Daoy (cell line): ENCODE data around the gene SSH3. TPM values are rescaled to one million over a fixed set of nuclear protein-coding genes. Genes with fewer than 3 reads are reported as not detected.

Source experiments
- DNase-seq: peaks from one replicate; pipeline ENCODE4 v3.0.0-alpha.2; 2015; ENCODE audit warnings: low read depth
- total RNA-seq: library from RNA; depleted of rRNA; stranded (reverse); fragments of >200 nt; shearing (Covaris generic); gene quantifications from 2 replicates; pipeline ENCODE4 v1.2.3, GENCODE V29; 2014

Gene SSH3
- total RNA-seq, 1 experiment from 2014 or later = 2.9 TPM

DNA sequence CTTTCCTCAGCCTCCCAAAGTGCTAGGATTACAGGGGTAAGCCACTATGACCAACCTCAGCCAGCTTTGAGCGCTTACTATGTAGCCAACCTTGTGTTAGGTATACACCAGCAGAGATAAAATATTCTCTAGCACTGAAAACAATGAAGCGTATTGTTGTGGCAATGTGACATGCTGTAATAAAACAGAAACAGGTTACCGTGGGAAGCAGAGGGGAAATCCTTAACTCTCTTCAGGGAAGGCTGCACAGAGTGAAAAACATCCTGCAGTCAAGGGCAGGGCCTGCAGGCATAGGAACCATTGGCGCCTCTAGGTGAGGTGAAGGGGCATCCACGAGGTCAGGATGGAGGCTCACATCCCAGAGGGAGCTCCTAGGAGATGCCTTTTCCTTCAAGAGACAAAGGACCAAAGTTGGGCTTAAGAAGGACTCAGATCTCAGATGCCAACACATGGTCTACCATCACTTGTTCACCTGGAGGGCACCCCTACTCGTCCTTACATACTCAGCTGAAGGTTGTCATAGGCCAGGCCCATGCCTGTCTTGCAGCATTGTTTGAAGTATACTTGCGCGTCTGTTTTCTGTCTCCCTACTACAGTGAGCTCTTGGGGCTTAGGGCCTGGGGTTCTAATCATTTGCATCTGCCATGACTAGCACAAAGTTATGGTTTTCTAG, 42.1 kb downstream of the SSH3 start:
- no peak for DNase-seq

DNA sequence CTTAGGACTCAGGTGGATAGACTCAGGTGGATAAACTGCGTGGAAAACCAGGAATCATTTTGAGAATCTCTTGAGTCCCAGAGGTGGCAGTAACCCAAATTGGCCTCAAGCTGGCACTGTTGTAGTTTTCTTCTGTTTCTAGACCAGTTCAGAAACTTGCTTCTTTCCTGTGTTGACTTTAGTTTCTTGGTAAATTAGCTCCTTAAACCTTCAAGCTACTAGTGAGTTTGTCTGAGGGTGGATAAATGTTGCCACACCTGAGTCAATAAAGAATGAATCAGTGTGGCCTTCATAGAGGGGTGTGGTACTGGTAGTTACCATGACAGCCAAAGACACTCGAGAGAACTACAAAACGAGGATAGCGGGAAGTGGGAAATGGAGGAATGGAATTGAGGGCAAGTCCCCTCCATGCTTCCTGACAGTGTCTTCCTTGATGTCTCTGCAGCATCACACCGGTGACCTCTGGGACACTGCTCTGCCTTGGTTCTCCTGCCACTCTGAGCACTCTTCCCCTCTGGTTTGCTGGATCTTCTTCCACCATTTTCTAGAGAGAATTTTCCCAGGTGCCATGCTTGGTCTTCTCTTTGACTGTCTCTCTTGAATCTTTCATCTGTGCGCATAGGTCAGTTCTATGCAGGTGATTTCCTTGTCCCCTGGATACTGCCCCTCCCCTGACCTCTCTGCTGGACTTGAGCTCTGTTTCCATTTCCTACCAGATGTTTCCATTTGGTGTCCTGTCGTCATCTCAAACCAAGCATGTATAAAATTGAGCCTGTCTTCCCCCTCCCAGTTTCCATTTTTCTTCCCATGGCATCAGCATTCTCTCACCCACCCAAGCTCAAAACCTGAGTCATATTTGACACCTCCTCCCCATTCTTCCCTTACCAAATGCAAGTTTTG, 42.8 kb downstream of the SSH3 start:
- DNase-seq = peak; percentile 58

- DNase-seq = peak; percentile 34
Measured at GRCh38 chr11:67347964-67348749, 44.8 kb downstream of the SSH3 start.

DNA sequence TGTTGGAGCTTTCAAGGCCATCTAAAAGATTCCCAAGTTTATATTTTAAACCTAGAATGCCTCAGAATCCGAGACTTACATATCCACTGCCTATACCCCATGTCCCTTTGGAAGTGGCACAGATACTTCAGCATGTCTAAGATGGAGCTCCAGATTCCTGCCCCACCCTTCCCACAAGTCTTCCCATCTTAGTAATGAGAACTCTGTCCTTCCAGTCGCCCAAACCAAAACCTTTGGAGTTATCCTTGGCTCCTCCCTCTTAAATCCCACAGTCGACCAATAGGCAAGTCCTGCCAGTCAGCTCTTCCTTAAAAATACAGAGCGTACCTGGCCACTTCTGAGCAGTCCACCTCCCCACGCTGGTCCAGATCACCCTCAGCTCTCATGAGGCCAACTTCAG, 45.7 kb downstream of the SSH3 start:
- no peak for DNase-seq

DNA sequence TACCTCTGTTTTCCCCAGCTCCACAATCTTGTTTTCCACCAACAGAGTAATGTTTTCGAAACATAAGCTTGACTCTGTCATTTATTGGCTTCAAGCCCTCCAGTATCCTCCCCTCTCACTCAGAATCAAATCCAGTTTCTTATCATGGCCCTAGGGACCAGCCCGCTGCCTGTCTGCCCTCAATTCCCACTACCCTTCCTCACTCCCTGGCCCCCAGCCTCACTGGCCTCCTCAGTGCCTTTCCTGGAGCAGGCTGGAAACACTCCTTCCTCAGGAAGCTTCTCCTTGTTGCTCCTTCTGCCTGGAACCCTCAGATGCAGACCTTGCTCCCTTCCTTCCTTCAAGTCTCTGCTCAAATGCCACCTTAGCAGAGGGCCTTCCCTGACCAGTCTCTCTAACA, 46.1 kb downstream of the SSH3 start:
- DNase-seq = no peak

DNA sequence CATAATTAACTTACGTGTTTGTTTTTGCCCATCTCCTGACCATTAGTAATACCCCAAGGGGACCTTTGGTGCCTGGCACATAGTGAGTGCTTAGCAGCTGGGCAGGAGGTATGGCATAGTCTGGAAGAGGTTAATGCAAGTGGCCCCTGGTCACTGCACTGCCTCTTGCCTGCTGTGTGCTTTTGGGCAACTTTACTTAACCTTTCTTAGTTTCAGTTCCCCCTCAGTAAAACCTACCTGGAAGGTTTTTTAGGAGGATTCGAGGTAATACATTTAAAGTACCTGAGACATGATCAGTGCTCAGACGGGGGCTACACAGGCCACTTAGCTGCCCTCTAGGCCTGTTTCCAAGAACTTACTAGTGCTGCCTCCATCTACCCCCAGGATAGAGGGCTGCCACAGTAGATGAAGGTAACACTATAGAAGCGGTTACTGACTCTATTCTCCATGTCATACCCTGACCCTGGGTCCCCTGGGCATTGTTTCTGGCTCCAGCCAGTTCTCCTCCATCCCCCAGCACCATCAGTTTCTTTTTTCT, 46.7 kb downstream of the SSH3 start:
- DNase-seq = no peak

DNA sequence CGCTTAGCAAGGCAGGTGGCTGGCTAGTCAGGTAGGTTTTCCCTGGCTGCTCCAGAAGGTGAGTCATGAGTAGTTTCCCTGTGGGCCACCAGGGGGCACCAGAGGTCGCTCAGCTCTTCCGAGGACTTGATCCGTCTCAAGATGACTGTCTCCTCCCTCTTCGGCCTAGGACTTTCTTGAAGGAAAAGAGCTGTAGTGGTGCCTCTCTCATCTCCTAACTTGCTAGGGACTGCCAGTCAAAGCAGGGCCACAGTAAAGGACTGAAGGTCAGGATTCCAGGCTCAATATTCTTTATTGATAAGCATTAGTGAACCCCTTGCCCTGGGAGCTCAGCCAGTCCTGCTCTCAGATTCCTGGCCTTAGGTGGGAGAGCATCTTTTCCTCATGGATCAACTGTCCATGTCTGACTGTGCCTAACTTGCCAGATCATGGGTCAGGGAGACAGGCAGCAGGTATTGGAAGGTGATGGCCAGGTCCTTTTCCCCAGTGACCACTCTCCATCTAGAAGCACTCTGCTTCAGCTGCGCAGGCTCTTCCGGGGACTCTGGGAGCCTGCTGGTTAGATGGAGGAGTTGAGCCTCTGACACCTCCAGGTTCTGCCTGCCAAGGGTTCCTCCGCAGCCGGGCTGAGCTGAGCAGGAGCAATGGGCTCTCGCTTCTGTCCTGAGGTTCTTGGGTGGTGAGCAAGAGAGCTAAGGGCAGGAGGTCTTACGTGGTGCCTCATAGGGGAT, 48.1 kb downstream of the SSH3 start:
- DNase-seq = peak; percentile 80

GRCh38 chr11:67352546-67353316, 49.4 kb downstream of the SSH3 start:
- no peak for DNase-seq

DNA sequence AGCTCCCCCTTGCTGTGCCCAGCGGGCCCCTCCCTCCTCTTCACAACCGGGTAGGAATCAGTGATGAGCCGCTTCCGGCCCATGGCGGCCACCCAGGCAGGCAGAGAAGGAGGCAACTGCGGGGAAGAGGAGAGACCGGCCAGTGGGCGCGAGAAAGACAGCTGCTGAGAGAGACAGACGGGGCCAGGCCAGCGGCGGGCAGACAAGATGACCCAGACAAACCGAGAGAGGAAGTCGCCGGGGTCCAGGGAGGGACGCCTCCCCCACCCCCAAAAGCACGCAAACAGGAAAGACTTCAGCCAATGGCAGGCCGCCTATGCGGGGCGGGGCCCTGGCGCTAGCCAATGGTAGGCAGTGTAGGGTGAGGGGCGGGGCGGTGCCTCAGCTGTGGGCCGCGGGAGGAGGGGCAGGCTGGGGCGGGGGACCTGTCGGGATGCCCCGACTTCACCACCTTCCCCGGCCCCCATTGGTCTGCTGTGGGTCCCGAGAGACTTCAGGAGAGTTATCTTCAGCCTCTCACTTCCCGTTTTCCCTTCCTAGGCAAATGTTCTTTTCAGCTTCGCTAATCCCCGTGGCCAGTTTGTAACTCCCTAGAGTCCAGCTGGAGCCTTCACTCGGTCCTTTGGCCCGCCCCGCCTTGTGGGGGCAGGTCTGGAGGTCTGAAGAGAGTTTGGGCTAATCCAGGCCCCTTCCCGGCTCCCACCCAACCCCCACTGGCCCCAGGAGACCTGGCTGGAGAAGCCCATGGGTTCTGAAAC, 50.2 kb downstream of the SSH3 start, which contains the start of gene POLD4:
Gene POLD4, minus strand, starts transcription at position 230 of the 758 bp plus-strand sequence. Its CDS starts 147 bp downstream, at position 83.
- peak; percentile 98 for DNase-seq

- peak; percentile 97 for DNase-seq
Measured at GRCh38 chr11:67354075-67355022, 51.0 kb downstream of the SSH3 start.

- no peak for DNase-seq
Measured at GRCh38 chr11:67355023-67355793, 51.9 kb downstream of the SSH3 start.

DNA sequence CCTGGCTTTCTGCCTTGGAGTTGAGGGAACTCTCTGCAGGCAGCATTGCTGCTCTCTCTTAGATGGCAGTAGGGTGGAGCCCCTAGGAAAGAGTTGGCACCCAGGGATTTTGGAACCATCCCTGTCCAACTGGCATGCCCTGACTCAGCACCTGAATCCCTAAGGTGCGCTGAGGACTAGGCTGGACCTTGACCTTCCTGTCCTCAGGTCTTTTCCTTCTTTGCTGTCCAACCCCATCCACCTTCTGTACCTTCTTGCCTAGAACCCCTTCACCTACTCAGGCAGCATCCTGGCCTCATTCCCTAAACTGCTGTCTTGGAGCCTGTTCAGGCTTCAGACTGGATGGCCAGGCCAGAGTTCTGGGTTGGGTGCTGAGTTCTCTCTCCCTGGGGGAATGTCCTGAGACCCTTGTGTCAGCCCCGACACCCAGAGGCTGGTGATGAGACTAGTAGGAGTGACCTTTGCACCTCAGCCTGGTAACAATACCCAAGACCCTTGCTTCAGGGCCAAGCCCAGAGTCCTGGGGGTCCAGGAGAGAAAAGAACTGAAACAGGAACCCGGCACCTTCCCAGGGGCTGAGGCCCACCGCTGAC, 52.6 kb downstream of the SSH3 start:
- no peak for DNase-seq

DNA sequence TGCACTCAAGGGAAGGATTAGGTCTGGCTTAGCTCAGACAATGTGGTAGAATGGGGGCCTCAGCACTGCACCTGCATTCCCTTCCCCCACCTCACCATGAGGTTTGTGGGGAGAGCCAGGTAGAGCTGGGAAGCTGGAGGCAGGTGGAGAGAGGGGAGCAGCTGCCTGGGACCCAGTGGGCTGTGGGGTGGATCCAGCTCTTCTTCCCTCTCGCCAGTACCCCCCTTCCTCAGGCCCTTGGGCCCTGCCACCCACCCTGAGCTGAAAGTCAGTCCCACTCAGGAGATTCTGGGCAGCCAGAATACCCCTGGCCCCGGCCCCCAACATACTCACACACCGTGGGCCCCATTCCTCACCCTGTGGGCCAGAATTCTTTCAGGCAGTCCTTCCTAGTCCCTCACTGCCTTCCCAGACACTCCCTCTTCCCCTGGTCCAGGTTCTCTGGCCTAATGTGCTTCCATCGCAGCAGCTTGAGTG, 53.1 kb downstream of the SSH3 start:
- no peak for DNase-seq

DNA sequence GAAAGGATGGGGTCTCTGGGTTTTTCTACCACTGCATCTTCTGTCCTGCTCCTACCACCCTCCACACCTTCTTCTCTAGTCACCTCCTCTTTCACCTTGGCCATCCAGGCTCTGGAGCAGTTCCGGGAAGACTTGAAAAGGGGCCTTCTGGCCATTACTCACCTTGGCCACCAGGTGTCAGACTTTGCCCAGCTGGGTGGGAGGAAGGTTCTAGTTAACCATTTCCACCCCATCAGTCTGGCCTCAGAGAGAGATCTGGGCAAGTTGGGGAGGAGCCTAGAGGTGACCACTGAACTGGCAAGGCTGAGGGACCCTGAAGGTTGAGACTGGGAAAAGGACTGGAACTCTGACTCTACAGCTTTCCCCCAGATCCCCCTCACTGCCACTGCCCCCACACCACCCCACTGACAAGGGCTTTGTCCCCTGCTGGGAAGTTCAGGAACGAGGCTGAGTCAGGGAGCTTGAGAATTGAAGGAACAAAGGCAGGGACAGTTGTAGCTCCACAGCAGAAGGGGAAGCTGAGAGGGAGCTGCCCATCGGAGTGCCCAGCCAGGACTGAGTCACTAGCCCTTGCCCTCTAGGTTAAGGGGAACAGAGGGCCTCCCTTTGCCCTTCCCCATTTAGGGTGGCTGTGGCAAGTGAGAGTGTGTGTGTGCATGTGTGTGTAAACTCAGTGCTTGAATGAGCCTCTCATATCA, 53.7 kb downstream of the SSH3 start:
- peak; percentile 84 for DNase-seq

- peak; percentile 55 for DNase-seq
Measured at GRCh38 chr11:67357831-67358670, 54.7 kb downstream of the SSH3 start.
